Endometrial microvascular endothelial cells (primary cell): Measurements from ENCODE around the gene PSMG4. TPM values are rescaled to one million over a fixed set of nuclear protein-coding genes. Genes with fewer than 3 reads are reported as not detected.

ENCODE experiments used
- in situ Hi-C: cut with HindIII; loops from 2 replicates; pipeline ENCODE4 v1.10.0; 2017; ENCODE audit warnings: low sequenced_read_pairs, low pct_unique_long_range_greater_than_20kb; ENCODE audit errors: inconsistent ontology term
- total RNA-seq: library from RNA; depleted of rRNA; stranded (reverse); fragments of >200 nt; gene quantifications from one replicate; pipeline ENCODE4 v1.2.3, GENCODE V29; 2015; ENCODE audit errors: inconsistent ontology term

Gene PSMG4
- total RNA-seq, 1 donor from 2014 or later, result 36.6 TPM

GRCh38 chr6:3247255-3248146 is 11.2 kb upstream of the PSMG4 start:
- in situ Hi-C loops, result no loop called here

- in situ Hi-C loops, result no loop called here
Observed at GRCh38 chr6:3249821-3250220, 8.9 kb upstream of the PSMG4 start.

GRCh38 chr6:3250231-3250675 is 8.5 kb upstream of the PSMG4 start:
- in situ Hi-C loops, result no loop called here

- in situ Hi-C loops, result no loop called here
Observed at GRCh38 chr6:3251462-3252314, 7.1 kb upstream of the PSMG4 start.

- in situ Hi-C loops, result no loop called here
Observed at GRCh38 chr6:3252369-3252768, 6.4 kb upstream of the PSMG4 start.

- in situ Hi-C loops, result no loop called here
Observed at GRCh38 chr6:3252861-3253596, 5.7 kb upstream of the PSMG4 start.

- in situ Hi-C loops, result no loop called here
Observed at GRCh38 chr6:3253597-3253961, 5.2 kb upstream of the PSMG4 start.

GRCh38 chr6:3258201-3258600 is 546 bp upstream of the PSMG4 start:
- in situ Hi-C loops, result no loop called here

GRCh38 chr6:3259491-3259958 is 778 bp downstream of the PSMG4 start:
- in situ Hi-C loops, result no loop called here

- in situ Hi-C loops, result no loop called here
Observed at GRCh38 chr6:3260296-3260695, 1.5 kb downstream of the PSMG4 start.

- in situ Hi-C loops, result no loop called here
Observed at GRCh38 chr6:3260772-3261517, 2.2 kb downstream of the PSMG4 start.

GRCh38 chr6:3261518-3261820 is 2.7 kb downstream of the PSMG4 start:
- in situ Hi-C loops, result no loop called here

- in situ Hi-C loops, result no loop called here
Observed at GRCh38 chr6:3261921-3262320, 3.2 kb downstream of the PSMG4 start.

GRCh38 chr6:3263096-3263495 is 4.3 kb downstream of the PSMG4 start:
- in situ Hi-C loops, result no loop called here

- in situ Hi-C loops, result no loop called here
Observed at GRCh38 chr6:3264356-3264755, 5.6 kb downstream of the PSMG4 start.

- in situ Hi-C loops, result no loop called here
Observed at GRCh38 chr6:3265671-3266070, 6.9 kb downstream of the PSMG4 start.

- in situ Hi-C loops, result no loop called here
Observed at GRCh38 chr6:3266170-3266569, 7.4 kb downstream of the PSMG4 start.

GRCh38 chr6:3267162-3267561 is 8.4 kb downstream of the PSMG4 start:
- in situ Hi-C loops, result no loop called here

- in situ Hi-C loops, result no loop called here
Observed at GRCh38 chr6:3268680-3269079, 9.9 kb downstream of the PSMG4 start.
